ENCODE measurements around the gene USP15. TPM values are rescaled to one million over a fixed set of nuclear protein-coding genes. Genes with fewer than 3 reads are reported as not detected.
"Not testable (repeated sequence)": the region's sequence is repeated elsewhere in the genome, so short reads cannot be mapped to it uniquely, and the experiment has no call there.

The USP15 gene
- total RNA-seq, 2 donors from 2014 or later, result 186 to 222 TPM

DNA sequence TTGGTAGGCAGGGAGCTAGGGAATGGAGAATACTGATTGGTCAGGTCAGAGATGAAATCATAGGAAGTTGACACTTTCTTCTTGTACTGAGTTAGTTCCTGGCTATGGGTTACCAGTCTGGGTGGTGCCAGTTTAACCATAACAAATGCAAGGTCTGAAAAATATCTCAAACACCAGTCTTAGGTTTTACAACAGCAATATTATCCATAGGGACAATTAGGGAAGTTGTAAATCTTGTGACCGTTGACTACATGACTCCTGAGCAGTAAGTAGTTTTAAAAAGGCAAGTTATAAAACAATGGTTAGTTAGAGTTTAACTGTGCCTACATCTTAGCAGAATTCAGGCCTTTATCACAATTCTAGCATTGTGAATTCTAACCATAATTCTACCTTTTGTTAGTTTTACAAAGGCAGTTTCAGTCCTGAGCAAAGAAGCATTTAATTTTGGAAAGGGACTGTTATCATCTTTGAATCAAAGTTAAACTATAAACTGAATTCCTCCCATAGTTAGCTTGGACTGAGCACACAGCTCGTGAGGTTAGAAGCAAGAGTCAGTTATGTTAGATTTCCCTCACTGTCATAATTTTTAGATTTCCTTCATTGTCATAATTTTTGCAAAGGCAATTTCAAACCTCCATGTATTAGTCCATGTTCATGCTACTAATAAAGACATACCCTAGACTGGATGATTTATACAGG, 186.7 kb downstream of the USP15 start:
- Mint-ChIP-seq H3K27ac (no peak overlapping the region), H3K4me3 (no peak overlapping the region), H3K27me3 (peaks cover 6% of the 10 kb centered on the region), H3K36me3 (ENCODE audit: low read depth) (no peaks in the 10 kb centered on the region), H3K4me1 (no peaks in the 10 kb centered on the region)
- ATAC-seq (no peak), DNase-seq (no peak)
- H3K9me3 ChIP-seq (ENCODE audit: control insufficient read depth, low read length, poor library complexity, severe bottlenecking), result no peaks in the 10 kb centered on the region

DNA sequence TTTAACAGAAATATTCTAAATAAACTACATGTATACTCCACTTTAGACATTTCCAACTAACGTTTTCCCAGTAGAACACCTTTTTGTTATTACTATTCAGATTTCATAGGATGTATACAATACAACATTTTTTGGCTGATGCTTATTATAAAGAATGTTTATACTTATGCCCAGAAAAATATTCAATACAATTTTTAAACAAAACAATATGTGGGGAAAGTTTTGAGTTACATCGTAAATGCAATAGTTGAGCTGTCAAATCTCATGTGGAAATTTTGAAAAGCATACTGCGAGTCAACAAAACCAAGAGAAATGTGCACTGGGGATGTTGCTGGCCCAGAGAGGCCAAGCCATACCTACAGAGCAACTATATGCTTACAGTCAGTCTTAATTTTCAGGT, 188.2 kb downstream of the USP15 start:
- Mint-ChIP-seq H3K27me3 (peaks cover 12% of the 10 kb centered on the region), H3K27ac (no peak overlapping the region), H3K36me3 (ENCODE audit: low read depth) (no peaks in the 10 kb centered on the region), H3K4me1 (no peaks in the 10 kb centered on the region), H3K4me3 (no peak overlapping the region)
- ATAC-seq (no peak), DNase-seq (no peak)
- no peaks in the 10 kb centered on the region for H3K9me3 ChIP-seq (ENCODE audit: control insufficient read depth, low read length, poor library complexity, severe bottlenecking)

DNA sequence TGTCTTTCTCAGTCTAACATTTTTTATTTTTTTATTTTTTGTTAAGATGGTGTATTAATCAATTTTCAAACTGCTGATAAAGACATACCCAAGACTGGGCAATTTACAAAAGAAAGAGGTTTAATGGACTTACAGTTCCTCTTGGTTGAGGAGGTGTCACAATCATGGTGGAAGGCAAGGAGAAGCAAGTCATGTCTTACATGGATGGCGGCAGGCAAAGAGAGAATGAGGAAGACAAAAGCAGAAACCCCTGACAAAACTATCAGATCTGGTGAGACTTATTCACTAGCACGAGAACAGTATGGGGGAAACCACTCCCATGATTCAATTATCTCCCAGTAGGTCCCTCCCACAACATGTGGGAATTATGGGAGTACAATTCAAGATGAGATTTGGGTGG, 195.2 kb downstream of the USP15 start:
- H3K36me3 Mint-ChIP-seq (ENCODE audit: low read depth); ATAC-seq; H3K4me3 Mint-ChIP-seq; DNase-seq; H3K27ac Mint-ChIP-seq; H3K9me3 ChIP-seq (ENCODE audit: control insufficient read depth, low read length, poor library complexity, severe bottlenecking); H3K4me1 Mint-ChIP-seq: not testable (repeated sequence)
- peaks cover 11% of the 10 kb centered on the region for H3K27me3 Mint-ChIP-seq

DNA sequence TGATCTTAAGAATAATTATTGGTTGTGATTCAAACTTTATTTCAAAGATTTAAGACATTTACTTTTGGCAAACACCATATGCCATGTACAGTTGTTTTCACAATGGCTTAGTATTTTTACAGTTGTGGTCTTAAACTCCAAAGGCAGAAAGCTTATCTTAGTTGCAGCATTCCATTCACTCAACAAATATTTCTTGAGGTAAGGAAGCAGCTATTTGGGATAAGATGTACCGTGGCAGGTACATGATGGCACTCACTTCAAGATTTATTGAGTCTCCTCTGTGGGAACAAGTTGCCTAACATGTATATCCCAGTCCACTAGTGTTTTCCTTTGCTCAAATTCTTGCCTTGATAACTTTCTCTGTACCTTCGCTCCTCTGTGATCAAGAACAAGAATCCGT, 198.4 kb downstream of the USP15 start:
- no peaks in the 10 kb centered on the region for H3K9me3 ChIP-seq (ENCODE audit: control insufficient read depth, low read length, poor library complexity, severe bottlenecking)
- no peaks in the 10 kb centered on the region for H3K4me1 Mint-ChIP-seq
- peaks cover 6% of the 10 kb centered on the region for H3K27me3 Mint-ChIP-seq
- no peak for DNase-seq
- H3K4me3 Mint-ChIP-seq, result no peak overlapping the region
- peaks cover 4% of the 10 kb centered on the region for H3K36me3 Mint-ChIP-seq (ENCODE audit: low read depth)
- no peak for ATAC-seq
- H3K27ac Mint-ChIP-seq, result no peak overlapping the region

DNA sequence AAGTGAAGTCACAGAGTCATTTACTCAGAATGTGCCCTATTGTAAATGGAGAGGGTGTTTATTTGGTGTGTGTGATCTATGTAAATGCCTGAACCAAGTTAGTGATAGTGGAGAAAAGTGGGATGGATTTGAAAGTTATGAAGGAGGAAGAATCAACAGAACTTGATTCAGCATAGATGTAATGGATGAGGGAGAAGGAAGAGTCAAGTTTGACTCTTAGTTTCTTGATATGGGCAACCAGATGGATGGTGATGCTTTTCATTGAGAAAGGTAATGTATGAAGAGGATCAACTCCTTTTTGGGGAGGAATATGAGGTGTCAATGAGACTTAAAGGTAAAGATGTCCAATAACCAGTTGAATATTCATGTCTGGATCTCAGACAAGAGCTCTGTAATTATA, 199.8 kb downstream of the USP15 start:
- no peak for ATAC-seq
- Mint-ChIP-seq H3K36me3 (ENCODE audit: low read depth) (peaks cover 4% of the 10 kb centered on the region), H3K27me3 (peaks cover 6% of the 10 kb centered on the region)

DNA sequence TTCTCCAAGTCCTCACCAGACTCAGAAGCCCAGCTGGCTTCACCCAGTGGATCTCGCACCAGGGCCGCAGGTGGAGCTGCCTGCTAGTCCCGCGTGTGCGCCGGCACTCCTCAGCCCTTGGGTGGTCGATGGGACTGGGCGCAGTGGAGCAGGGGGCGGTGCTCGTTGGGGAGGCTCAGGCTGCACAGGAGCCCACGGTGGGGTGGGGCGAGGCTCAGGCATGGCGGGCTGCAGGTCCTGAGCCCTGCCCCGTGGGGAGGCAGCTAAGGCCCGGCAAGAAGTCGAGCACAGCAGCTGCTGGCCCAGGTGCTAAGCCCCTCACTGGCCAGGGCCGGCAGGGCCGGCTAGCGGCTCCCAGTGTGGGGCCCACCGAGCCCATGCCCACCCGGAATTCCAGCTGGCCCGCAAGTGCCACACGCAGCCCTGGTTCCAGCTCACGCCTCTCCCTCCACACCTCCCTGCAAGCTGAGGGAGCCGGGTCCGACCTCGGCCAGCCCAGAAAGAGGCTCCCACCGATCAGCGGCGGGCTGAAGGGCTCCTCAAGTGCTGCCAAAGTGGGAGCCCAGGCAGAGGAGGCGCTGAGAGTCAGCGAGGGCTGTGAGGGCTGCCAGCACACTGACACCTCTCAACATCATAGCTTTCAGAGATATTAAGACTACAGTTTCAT, 201.1 kb downstream of the USP15 start:
- not testable (repeated sequence) for H3K4me3 Mint-ChIP-seq; ATAC-seq; DNase-seq; H3K9me3 ChIP-seq (ENCODE audit: control insufficient read depth, low read length, poor library complexity, severe bottlenecking); H3K36me3 Mint-ChIP-seq (ENCODE audit: low read depth); H3K27ac Mint-ChIP-seq; H3K4me1 Mint-ChIP-seq; H3K27me3 Mint-ChIP-seq

More for the DNA sequence above, 199.8 kb downstream of the USP15 start:
- Mint-ChIP-seq H3K4me3 (no peak overlapping the region), H3K27ac (no peak overlapping the region), H3K4me1 (no peaks in the 10 kb centered on the region)
- no peak for DNase-seq
- H3K9me3 ChIP-seq (ENCODE audit: control insufficient read depth, low read length, poor library complexity, severe bottlenecking), result no peaks in the 10 kb centered on the region

DNA sequence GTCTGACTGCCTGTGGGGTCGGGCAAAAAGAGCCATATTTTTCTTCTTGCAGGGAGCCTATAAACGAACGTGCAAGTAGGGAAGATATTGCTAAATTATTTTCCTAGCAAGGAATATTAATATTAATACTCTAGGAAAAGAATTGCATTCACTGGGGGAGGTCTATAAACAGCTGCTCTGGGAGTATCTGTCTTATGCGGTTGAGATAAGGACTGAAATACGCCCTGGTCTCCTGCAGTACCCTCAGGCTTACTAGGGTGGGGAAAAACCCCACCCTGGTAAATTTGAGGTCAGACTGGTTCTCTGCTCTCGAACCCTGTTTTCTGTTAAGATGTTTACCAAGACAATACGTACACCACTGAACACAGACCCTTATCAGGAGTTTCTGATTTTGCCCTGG, 203.0 kb downstream of the USP15 start:
- not testable (repeated sequence) for DNase-seq; H3K36me3 Mint-ChIP-seq (ENCODE audit: low read depth); H3K9me3 ChIP-seq (ENCODE audit: control insufficient read depth, low read length, poor library complexity, severe bottlenecking); H3K27me3 Mint-ChIP-seq; H3K4me3 Mint-ChIP-seq; ATAC-seq; H3K27ac Mint-ChIP-seq
- H3K4me1 Mint-ChIP-seq, result peaks cover 10% of the 10 kb centered on the region

Other genes with a start within 250 kb of the USP15 start
- gene MON2, start 206.4 kb downstream of the USP15 start, total RNA-seq, result 10 to 100 TPM; 62.2 to 71.0 TPM

All from T-helper 17 cell (primary cell).